Osteocyte (in vitro differentiated cells): Measurements from ENCODE around the gene CYP4Z1. TPM values are rescaled to one million over a fixed set of nuclear protein-coding genes. Genes with fewer than 3 reads are reported as not detected.

Experiments
- DNase-seq: peaks from one replicate; pipeline ENCODE4 v3.0.0; 2021; ENCODE audit warnings: mixed read lengths; ENCODE audit not compliant: unreplicated experiment; ENCODE audit errors: extremely low spot score
- H3K27ac Mint-ChIP-seq: one replicate; pipeline ENCODE4 v1.8.0; 2021; ENCODE audit warnings: mild to moderate bottlenecking, mixed read lengths; ENCODE audit not compliant: unreplicated experiment
- H3K27me3 Mint-ChIP-seq: one replicate; pipeline ENCODE4 v1.8.0; 2021; ENCODE audit warnings: mixed read lengths; ENCODE audit not compliant: unreplicated experiment
- H3K36me3 Mint-ChIP-seq: one replicate; pipeline ENCODE4 v1.8.0; 2021; ENCODE audit warnings: mixed read lengths; ENCODE audit not compliant: unreplicated experiment
- H3K4me1 Mint-ChIP-seq: one replicate; pipeline ENCODE4 v1.8.0; 2021; ENCODE audit warnings: mixed read lengths; ENCODE audit not compliant: unreplicated experiment
- H3K4me3 Mint-ChIP-seq: one replicate; pipeline ENCODE4 v1.8.0; 2021; ENCODE audit warnings: mild to moderate bottlenecking, moderate library complexity, mixed read lengths; ENCODE audit not compliant: unreplicated experiment
- H3K9me3 Mint-ChIP-seq: one replicate; pipeline ENCODE4 v1.8.0; 2021; ENCODE audit warnings: mixed read lengths; ENCODE audit not compliant: unreplicated experiment
- CTCF ChIP-seq: fragments of 200-600 bp; sonication (generic); IDR thresholded peaks from 2 replicates; pipeline ENCODE4 v1.5.0; 2021; ENCODE audit warnings: antibody characterized with exemption, mild to moderate bottlenecking, moderate library complexity
- long read RNA-seq: library from polyadenylated mRNA; unstranded; transcript quantifications from one replicate; pipeline ENCODE4 v2.0.0, GENCODE V29; 2021
- total RNA-seq: library from RNA; stranded (reverse); gene quantifications from 2 replicates; pipeline ENCODE4 v1.2.1, GENCODE V29; 2021

The CYP4Z1 gene
- total RNA-seq: not detected in 2 replicates
- long read RNA-seq: 0 reads

GRCh38 chr1:47067097-47067594, at the start of gene CYP4Z1:
TSS of gene CYP4Z1 (plus strand) at chr1:47067231. CDS start at chr1:47067491, 260 bp downstream.
- peaks cover 2% of the 10 kb centered on the region for H3K4me1 Mint-ChIP-seq
- TF ChIP-seq CTCF: no peak
- no peaks in the 10 kb centered on the region for H3K36me3 Mint-ChIP-seq
- H3K27me3 Mint-ChIP-seq: peaks cover 9% of the 10 kb centered on the region
- no peak for DNase-seq
- no peak within 1 kb of the TSS for H3K4me3 Mint-ChIP-seq
- H3K9me3 Mint-ChIP-seq: no peaks in the 10 kb centered on the region
- H3K27ac Mint-ChIP-seq: no peak within 1 kb of the TSS

- Mint-ChIP-seq H3K4me1 (peaks cover 14% of the 10 kb centered on the region), H3K4me3 (no peak overlapping the region), H3K27ac (no peak overlapping the region), H3K9me3 (no peaks in the 10 kb centered on the region), H3K27me3 (peaks cover 27% of the 10 kb centered on the region), H3K36me3 (no peaks in the 10 kb centered on the region)
- no peak for TF ChIP-seq CTCF
- no peak for DNase-seq
Measured at GRCh38 chr1:47021070-47021469, 46.0 kb upstream of the CYP4Z1 start.

- Mint-ChIP-seq H3K27ac (no peak within 1 kb of the TSS), H3K4me1 (peaks cover 14% of the 10 kb centered on the region), H3K27me3 (peaks cover 24% of the 10 kb centered on the region), H3K4me3 (peak within 1 kb of the TSS; percentile 51), H3K9me3 (no peaks in the 10 kb centered on the region), H3K36me3 (no peaks in the 10 kb centered on the region)
- DNase-seq: no peak
- TF ChIP-seq CTCF: no peak
Measured at GRCh38 chr1:47023268-47024140, 43.5 kb upstream of the CYP4Z1 start, which contains the start of gene CYP4X1. TSS of gene CYP4X1 (plus strand) at chr1:47023669. CDS start at chr1:47023818, 149 bp downstream.

GRCh38 chr1:47024141-47024801, 42.8 kb upstream of the CYP4Z1 start:
- DNase-seq: no peak
- Mint-ChIP-seq H3K36me3 (no peaks in the 10 kb centered on the region), H3K4me1 (peaks cover 16% of the 10 kb centered on the region), H3K4me3 (peak overlapping the region; percentile 51), H3K27me3 (peaks cover 24% of the 10 kb centered on the region), H3K27ac (no peak overlapping the region), H3K9me3 (no peaks in the 10 kb centered on the region)
- TF ChIP-seq CTCF: no peak
